GM10847 (cell line): ENCODE measurements around the gene SLC16A8.

Experiments
- POLR2A ChIP-seq: IDR thresholded peaks from 2 replicates; pipeline ENCODE4 v1.6.1; 2011; ENCODE audit not compliant: insufficient read length; ENCODE audit errors: extremely low read depth

The SLC16A8 gene, protein sequence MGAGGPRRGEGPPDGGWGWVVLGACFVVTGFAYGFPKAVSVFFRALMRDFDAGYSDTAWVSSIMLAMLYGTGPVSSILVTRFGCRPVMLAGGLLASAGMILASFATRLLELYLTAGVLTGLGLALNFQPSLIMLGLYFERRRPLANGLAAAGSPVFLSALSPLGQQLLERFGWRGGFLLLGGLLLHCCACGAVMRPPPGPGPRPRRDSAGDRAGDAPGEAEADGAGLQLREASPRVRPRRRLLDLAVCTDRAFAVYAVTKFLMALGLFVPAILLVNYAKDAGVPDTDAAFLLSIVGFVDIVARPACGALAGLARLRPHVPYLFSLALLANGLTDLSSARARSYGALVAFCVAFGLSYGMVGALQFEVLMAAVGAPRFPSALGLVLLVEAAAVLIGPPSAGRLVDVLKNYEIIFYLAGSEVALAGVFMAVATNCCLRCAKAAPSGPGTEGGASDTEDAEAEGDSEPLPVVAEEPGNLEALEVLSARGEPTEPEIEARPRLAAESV

DNA sequence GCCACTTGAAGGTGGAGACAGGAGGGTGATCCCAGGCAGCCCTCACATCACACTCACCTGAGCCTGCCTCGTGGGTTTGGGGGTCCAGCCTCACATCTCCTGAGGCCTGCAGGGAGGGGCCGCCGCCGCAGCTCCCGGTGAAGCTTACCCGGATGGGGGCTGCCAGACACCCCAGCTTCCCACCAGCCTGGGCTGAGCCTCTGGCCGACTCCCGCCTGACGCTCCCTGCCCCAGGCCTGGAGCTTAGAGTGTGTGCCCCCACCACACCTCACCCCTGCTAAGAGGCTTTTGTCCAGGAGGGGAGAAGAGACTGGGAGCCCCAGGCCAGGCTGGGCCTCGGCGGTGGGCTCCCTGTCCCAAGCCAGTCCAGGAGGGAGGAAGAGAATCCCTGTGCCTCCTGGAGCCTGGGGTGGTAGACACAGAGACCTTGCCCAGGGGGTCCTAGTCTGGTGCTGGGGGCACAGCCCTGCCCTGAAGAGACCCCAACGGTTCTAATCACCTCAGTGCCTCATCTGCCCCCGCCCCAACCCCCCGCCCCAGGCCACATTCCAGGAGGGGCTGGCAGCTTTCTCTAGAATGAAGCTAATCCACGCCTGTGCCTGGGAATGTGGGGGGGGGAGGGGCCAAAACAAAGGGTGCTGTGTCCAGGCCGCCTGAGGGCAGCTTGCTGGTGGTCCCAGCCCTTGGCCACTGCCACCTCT lies at the start of gene SLC16A8:
Gene SLC16A8, minus strand, starts transcription at position 254 of the 701 bp plus-strand sequence. CDS start 1,311 bp downstream, outside the sequence.
- TF ChIP-seq POLR2A: no peak

DNA sequence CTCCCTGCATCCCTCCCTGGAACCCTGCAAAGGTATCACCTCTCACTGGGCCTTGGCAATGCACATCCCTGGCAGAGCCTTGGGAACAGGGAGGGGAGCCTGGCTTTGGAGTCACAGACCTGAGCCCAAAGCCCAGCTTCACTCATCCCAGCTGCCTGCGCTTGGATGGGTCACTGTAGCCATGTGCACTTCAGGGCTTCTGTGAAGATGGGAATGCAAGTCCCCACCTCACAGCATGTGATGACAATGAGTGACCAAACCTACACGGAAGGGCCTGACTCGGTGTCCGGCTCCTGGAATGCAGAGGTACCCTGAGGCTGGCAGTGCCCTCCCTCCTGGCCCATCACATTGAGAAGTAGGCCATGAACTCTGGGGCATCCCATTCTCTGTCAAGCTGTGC lies 49.3 kb upstream of the SLC16A8 start:
- no peak for TF ChIP-seq POLR2A

GRCh38 chr22:38132794-38133193 lies 48.8 kb upstream of the SLC16A8 start:
- TF ChIP-seq POLR2A: no peak

DNA sequence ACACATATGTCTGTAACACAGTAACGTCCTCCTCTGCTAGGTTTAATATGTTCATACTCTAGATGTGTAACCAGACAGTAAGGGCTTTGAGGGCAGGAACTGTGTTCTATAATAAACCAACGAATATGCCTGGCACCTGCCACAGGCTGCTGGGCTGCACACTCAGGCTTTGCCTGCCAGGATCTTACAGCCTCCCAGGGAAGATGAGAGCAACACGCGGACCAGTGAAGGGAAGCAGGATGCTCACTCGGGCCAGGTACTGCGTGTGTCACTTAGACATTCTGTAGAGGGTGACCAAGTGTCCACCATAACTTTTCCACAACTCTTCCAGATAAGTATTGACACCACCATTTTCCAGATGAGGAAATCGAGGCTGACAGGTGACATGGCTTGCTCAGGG lies 48.2 kb upstream of the SLC16A8 start:
- TF ChIP-seq POLR2A: no peak

DNA sequence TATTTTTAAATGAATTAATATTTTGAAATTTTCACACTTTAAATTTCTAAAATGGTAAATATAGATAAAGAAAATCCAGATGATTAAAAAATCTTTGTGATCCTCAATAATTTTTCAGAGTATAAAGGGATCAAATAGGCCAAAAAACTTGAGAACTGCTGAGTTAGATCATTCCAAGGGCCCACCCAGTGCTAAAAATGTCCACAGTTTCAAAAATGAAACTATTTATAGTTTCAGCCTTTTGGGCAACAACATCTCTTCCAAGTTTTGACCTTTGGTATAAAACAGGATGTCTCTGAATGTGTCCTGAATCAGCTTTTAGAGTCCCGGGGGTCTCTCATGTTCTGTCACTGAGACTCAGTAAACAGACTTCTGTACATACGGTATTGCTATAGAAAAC lies 47.4 kb upstream of the SLC16A8 start:
- TF ChIP-seq POLR2A: no peak

DNA sequence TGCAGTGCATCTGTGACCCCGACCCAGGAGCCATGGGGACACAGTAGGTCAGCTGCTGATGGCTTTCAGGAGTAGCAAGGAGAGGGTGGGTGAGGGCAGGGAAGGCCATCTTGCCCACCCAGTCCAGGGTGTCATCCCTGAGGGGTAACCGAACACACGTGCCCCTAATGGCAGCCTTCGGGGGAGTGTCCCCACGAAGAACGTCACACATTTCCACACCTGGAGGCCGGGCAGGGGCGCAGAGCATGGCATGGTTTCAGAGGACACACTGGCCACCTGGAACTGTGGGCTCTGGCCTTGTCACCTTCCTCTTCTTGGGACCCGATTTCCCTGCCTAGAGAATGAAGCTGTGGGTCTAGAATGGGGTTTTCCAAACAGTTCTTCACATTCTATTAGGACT lies 45.9 kb upstream of the SLC16A8 start:
- TF ChIP-seq POLR2A: no peak

DNA sequence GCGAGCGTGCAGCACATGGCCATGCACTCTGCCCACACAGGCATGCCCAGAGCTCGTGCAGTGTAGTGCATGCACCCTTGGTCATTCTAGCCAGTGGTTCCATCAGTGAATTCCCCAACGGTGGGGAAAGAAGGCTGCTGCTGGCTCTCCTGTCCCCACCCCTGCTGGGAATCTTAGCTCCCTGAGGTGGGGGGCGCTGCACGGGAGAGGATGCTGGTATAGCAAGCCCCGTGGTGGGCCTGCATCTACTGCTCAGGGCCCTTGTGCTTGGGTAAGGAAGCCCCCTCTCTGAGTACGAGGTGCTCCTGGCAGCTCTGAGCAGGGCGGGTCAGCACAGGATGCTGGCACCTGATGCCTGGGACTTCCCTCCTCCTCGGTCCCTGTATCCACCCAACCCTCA lies 45.0 kb upstream of the SLC16A8 start:
- no peak for TF ChIP-seq POLR2A

GRCh38 chr22:38127869-38128268 lies 43.9 kb upstream of the SLC16A8 start:
- no peak for TF ChIP-seq POLR2A

- no peak for TF ChIP-seq POLR2A
Observed at GRCh38 chr22:38126928-38127668, 43.1 kb upstream of the SLC16A8 start.

DNA sequence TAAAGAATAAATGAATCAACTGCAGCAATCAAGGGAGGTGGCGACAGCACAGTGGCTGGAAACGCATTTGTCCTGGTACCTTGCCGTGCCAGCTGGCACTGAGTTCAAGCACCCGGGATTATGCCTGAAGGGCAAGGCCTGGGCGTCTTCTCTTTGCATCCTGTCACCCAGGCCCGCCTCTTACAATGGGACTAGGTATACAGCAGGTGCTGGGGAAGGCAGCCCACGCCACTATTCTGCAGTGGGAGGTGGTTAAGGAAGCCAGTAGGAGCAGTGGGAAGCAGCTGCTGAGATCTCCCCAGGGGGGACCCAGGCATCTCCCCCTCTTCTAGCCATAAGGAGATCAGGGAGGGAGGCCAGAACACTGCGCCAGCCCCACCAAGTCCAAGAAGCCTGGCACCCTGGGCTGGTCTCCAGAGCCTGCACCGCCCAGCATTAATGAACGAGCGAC lies 41.8 kb upstream of the SLC16A8 start:
- no peak for TF ChIP-seq POLR2A

DNA sequence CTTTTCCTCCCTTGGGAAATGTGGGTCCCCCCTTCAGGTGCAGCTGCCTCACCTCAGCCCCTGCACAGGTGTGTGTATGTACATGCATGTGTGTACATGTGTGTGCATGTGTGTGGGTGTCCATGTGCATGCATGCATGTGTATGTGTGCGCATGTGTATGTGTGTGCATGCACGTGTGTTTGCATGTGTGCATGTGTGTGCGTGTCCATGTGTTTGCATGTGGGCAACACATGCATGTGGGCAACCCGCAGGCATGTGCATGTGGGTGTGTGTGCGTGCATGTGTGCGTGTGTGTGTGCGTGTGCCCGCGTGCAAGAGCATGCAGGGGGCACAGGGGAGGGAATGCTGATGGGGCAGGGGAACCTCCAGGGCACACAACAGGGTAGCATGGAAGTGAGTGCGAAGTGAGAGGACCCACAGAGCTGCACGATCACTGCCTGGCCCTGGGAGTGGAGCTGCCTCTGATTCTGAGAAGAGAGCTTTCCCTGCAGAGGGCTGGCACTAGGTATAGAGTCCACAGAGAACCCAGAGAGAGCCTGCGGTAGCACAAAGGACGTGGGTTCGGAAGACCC lies 41.1 kb upstream of the SLC16A8 start:
- no peak for TF ChIP-seq POLR2A

DNA sequence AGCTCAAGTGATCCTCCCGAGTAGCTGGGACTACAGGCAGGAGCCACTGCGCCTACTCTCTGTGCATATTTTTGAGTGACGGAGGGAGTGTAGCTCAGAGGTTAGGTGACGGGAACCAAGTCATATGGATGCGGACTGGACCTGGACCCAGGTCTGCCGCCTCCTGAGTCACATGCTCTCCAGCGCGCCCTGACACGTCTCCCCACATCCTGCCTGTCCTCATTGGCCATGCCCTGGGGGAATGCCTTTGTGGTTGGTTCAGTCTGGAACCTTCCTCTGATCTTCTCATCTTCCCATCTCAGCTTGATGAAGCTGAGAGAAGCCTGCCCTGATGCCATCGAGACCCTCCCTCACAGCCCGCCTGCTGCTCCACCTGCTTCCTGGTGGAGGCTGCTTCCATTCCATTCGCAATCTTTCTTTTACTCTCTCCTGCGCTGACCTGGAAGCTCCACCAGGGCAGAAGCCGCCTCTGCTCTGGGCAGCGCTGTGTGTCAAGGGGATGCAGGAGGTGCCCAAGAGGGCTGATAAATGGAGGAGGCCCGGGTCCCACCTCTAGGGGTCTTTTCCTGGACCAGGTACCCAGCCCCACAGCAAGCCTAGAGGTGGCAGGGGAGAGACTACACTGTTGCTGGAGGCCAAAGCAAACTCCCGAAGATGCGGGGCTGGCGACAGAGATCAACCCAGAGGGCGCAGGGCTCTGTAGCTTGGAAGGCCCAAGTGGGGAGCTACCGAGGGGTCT lies 40.4 kb upstream of the SLC16A8 start:
- TF ChIP-seq POLR2A: no peak

DNA sequence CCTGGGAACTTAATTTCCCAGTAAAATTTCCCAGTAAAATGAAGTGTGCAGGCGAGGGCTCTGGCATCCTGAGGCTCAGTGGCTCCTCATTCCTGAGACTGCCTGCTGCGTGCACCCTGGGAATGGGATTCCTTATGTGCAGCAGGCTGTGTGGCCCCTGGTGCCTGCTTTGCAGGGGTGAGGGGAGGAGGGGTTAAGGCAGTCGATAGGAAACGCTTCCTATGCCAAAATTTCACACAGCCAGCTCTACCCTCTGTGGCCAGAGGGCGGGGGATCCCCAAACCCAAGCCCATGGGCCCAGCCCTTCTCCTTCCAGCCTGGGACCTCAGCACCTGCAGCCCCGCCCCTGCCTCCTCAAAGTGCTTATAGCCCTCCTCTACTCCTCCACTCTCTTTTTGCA lies 38.6 kb upstream of the SLC16A8 start:
- TF ChIP-seq POLR2A: no peak

GRCh38 chr22:38120359-38121110 lies 36.6 kb upstream of the SLC16A8 start:
- no peak for TF ChIP-seq POLR2A
